SHP77 (cell line): ENCODE data around the gene PIH1D1.
"Not testable (repeated sequence)": the region's sequence is repeated elsewhere in the genome, so short reads cannot be mapped to it uniquely, and the experiment has no call there.

Source experiments
- DNase-seq, 2 experiments: peaks; one replicate each; lab custom pipeline; 2025; lab: John Stamatoyannopoulos, UW

PIH1D1 gene

DNA sequence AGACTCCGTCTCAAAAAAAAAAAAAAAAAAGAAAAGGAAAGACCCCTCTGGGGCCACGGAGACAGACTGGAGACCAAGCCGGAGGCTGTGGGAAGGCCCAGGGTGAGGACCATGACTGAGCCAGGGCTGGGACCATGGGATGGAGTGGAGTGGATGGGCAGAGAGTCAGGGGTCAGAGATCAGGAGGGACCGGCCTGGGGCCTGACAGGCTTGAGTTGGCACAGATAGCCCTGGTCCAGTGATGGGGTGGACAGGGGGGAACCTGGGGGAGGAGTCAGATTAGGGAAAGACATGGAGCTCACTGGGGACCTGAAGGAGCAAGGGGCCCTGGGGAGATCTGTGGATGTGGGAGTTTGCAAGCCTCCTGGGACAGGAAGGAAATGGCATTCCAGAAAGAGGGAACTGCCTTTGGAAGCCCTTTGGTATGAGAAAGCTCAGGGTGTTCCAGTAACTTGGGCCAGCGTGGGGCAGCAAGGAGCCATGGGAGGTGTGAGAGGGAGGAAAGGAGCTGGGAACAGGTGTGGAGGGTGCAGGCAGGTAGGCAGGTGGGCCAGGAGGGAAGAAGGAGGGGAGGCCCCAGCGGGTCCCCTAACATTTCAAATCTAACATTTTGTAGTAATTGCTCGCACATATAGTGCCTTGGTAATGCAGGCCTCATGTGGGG lies 29.5 kb upstream of the PIH1D1 start:
- DNase-seq, result no peak

DNA sequence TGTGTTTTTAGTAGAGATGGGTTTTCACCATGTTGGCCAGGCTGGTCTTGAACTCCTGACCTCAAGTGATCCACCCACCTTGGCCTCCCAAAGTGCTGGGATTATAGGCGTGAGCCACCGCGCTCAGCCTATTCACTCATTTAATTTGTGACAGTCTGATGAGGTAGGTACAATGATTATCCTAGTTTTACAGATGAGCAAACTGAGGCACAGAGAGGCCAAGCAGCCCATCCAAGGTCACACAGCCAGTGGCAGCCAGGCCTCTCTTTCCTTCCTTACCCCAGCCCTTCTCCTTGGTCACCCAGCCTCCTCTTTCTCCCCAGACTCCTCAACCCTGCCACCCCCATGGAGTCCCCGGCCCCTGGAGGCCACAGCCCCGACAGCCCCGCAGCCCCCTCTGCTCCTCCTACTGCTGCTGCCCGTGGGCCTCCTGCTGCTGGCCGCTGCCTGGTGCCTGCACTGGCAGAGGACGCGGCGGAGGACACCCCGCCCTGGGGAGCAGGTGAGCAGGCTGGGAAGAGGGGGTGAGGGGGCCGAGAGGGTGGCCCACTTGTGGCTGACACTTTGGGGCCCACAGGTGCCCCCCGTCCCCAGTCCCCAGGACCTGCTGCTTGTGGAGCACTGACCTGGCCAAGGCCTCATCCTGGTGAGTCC lies 28.5 kb upstream of the PIH1D1 start:
- no peak for DNase-seq

GRCh38 chr19:49475995-49476880 lies 24.6 kb upstream of the PIH1D1 start:
- DNase-seq, result peak; percentile 71 to 81

- DNase-seq, result no peak
Observed at GRCh38 chr19:49475191-49475917, 23.7 kb upstream of the PIH1D1 start.

GRCh38 chr19:49474542-49474924 lies 22.9 kb upstream of the PIH1D1 start:
- no peak for DNase-seq

- DNase-seq, result peak; percentile 32 to 33
Observed at GRCh38 chr19:49473868-49474541, 22.4 kb upstream of the PIH1D1 start, which contains the start of gene FLT3LG. Gene FLT3LG (plus strand): TSS chr19:49474215. CDS start chr19:49474640, 425 bp downstream.

GRCh38 chr19:49473501-49473867 lies 21.9 kb upstream of the PIH1D1 start:
- DNase-seq, result not testable (repeated sequence)

GRCh38 chr19:49472936-49473335 lies 21.3 kb upstream of the PIH1D1 start:
- DNase-seq, result no peak

- DNase-seq, result no peak
Observed at GRCh38 chr19:49470615-49470978, 19.0 kb upstream of the PIH1D1 start.

DNA sequence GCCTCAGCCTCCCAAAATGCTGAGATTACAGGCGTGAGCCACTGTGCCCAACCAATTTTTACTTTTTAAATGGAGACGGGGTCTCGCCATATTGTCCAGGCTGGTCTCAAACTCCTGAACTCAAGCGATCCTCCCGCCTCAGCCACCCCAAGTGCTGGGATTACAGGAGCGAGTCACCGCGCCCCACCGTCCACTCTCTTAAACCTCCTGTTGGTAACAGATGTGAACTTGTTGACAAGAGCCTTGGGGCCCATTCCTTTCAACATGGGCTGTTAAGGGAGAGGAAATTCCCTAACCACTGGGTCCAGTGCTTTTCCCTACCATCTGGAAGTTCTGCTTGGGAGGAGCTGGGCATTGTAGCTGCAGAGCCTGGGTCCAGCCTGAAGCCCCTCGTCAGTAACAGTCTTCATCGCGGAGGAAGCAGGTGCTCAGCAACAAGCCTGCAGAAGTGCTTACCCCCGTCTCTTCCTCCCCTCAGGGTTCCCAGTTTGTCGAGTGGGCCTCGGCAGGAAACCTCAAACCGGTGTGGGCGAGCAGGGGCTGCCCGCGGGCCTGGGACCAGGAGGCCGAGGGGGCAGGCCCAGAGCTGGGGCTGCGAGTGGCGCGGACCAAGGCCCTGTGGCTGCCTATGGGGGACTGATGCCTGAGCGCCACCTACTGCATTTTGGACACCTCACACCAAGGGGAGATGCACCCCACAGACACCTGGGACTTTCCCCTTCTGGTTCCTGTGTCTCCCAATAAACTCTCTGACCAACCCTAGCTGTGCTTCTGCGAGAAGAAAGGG lies 18.4 kb upstream of the PIH1D1 start:
- no peak for DNase-seq

- no peak for DNase-seq
Observed at GRCh38 chr19:49468746-49469447, 17.3 kb upstream of the PIH1D1 start.

DNA sequence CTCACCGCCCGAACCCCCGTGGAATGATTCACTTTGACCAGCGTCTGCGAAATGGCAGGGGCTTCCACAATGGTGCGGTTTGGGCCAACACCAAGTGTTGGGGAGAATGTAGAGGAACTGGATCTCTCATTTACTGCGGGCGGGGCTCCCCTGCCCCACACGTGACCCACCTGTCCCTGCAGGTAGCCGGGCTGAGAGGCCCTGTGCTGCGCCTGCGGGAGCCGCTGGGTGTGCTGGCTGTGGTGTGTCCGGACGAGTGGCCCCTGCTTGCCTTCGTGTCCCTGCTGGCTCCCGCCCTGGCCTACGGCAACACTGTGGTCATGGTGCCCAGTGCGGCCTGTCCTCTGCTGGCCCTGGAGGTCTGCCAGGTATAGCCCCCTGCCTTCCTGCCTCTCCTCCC lies 16.6 kb upstream of the PIH1D1 start:
- no peak for DNase-seq

- DNase-seq, result no peak
Observed at GRCh38 chr19:49465371-49465770, 13.8 kb upstream of the PIH1D1 start.

- no peak for DNase-seq
Observed at GRCh38 chr19:49463960-49464740, 12.5 kb upstream of the PIH1D1 start.

DNA sequence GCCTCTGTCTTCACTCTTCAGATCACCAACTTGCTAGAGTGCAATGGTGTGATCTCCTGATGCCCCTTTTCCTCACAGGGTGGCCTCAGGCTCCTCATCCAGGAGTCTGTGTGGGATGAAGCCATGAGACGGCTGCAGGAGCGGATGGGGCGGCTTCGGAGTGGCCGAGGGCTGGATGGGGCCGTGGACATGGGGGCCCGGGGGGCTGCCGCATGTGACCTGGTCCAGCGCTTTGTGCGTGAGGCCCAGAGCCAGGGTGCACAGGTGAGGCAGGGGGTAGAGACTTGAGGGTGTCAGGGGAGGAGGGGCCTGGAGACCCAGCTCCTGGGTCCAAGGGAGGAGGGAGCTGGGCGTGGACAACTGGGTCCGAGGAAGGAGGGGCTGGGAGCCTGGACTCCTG lies 10.9 kb upstream of the PIH1D1 start:
- no peak for DNase-seq

DNA sequence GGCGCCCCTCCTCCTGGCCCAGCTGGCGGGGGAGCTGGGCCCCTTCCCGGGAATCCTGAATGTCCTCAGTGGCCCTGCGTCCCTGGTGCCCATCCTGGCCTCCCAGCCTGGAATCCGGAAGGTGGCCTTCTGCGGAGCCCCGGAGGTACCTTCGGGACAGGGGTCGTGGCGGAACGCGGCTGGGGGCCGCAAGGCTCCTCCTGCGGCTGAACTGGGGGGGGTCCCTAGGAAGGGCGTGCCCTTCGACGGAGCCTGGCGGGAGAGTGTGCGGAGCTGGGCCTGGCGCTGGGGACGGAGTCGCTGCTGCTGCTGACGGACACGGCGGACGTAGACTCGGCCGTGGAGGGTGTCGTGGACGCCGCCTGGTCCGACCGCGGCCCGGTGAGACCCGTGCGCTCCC lies 10.0 kb upstream of the PIH1D1 start:
- DNase-seq, result no peak

DNA sequence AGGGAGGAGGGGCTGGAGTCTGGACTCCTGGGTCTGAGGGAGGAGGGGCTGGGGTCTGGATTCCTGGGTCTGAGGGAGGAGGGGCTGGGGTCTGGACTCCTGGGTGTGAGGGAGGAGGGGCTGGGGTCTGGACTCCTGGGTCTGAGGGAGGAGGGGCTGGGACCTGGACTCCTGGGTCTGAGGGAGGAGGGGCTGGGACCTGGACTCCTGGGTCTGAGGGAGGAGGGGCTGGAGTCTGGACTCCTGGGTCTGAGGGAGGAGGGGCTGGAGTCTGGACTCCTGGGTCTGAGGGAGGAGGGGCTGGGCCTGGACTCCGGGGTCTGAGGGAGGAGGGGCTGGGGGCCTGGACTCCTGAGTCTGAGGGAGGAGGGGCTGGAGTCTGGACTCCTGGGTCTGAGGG lies 9.5 kb upstream of the PIH1D1 start:
- DNase-seq, result not testable (repeated sequence)

- DNase-seq, result no peak
Observed at GRCh38 chr19:49459388-49459787, 7.8 kb upstream of the PIH1D1 start.

GRCh38 chr19:49458567-49458903 lies 6.9 kb upstream of the PIH1D1 start:
- no peak for DNase-seq

DNA sequence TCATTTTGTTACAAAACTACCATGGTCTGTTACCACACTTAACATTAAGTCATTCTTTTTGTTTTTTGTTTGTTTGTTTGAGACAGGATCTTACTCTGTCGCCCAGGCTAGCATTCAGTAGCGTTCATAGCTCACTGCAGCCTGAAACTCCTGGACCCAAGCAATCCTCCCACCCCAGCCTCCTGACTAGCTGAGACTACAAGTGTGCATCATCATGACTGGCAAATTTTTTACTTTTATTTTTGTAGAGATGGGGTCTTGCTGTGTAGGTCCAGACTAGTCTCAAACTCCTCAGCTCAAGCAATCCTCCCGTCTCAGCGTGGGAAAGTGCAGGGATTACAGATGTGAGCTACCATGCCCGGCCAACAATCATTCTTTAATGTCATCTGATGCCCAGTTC lies 4.7 kb upstream of the PIH1D1 start:
- no peak for DNase-seq
